ENCODE measurements around the gene MLYCD.

The MLYCD gene

GRCh38 chr16:83856792-83857191, 42.1 kb upstream of the MLYCD start:
- H3K9me3 ChIP-seq (ENCODE audit: control insufficient read depth, insufficient read depth, low read depth, low read length) = no peaks in the 10 kb centered on the region
- no peaks in the 10 kb centered on the region for H3K36me3 ChIP-seq (ENCODE audit: control insufficient read depth in 2 of 2, insufficient read depth in 1 of 2, low read length in 2 of 2)
- CTCF ChIA-PET = no interaction called here
- POLR2A ChIA-PET = no interaction called here
- TF ChIP-seq ZNF266 (tag by site-specific recombination; IDR thresholded peaks at IDR 0.05; ENCODE audit: low read depth) (no peak), ZNF555 (tag by site-specific recombination; conservative IDR thresholded peaks at IDR 0.05) (no peak), MEIS1 (CRISPR knock-in tag; IDR thresholded peaks at IDR 0.05; ENCODE audit: borderline replicate concordance) (no peak), SALL2 (tag by site-specific recombination; IDR thresholded peaks at IDR 0.05; ENCODE audit: borderline replicate concordance) (no peak), ZNF18 (tag by site-specific recombination; IDR thresholded peaks at IDR 0.05) (no peak), ZNF48 (tag by site-specific recombination; IDR thresholded peaks at IDR 0.05) (no peak), ZSCAN4 (tag by site-specific recombination; IDR thresholded peaks at IDR 0.05) (no peak), ZNF488 (tag by site-specific recombination; IDR thresholded peaks at IDR 0.05) (no peak), ZBTB8A (tag by site-specific recombination; IDR thresholded peaks at IDR 0.05) (no peak), ZNF561 (tag by site-specific recombination; IDR thresholded peaks at IDR 0.05; ENCODE audit: borderline replicate concordance) (no peak), ZNF366 (tag by site-specific recombination; conservative IDR thresholded peaks at IDR 0.05) (no peak), ZNF645 (tag by site-specific recombination; IDR thresholded peaks at IDR 0.05) (no peak), PRDM4 (tag by site-specific recombination; IDR thresholded peaks at IDR 0.05) (no peak), ZNF654 (tag by site-specific recombination; IDR thresholded peaks at IDR 0.05; ENCODE audit: low read depth) (no peak)
- H3K4me3 ChIP-seq (ENCODE audit: low read depth, low read length) = no peak overlapping the region
- no peak overlapping the region for H3K27ac ChIP-seq (ENCODE audit: extremely low read depth, low read depth, low read length)
- H3K4me1 ChIP-seq (ENCODE audit: control insufficient read depth, insufficient read depth, low read length) = no peaks in the 10 kb centered on the region

- H3K9me3 ChIP-seq (ENCODE audit: control insufficient read depth, insufficient read depth, low read depth, low read length) = no peaks in the 10 kb centered on the region
- no peaks in the 10 kb centered on the region for H3K36me3 ChIP-seq (ENCODE audit: control insufficient read depth in 2 of 2, insufficient read depth in 1 of 2, low read length in 2 of 2)
- ChIA-PET POLR2A (no interaction called here), CTCF (interaction anchor here (0.7 kb wide), 1 partner anchor 1341 kb away, joined by 3 read pairs; no protein-coding TSS in a partner anchor)
- H3K27ac ChIP-seq (ENCODE audit: extremely low read depth, low read depth, low read length) = no peak overlapping the region
- TF ChIP-seq PBX3 (CRISPR knock-in tag; IDR thresholded peaks at IDR 0.05) (no peak), ZSCAN5A (tag by site-specific recombination; IDR thresholded peaks at IDR 0.05) (no peak), ZNF670 (tag by site-specific recombination; IDR thresholded peaks at IDR 0.05; ENCODE audit: low read depth) (no peak), ZSCAN16 (tag by site-specific recombination; IDR thresholded peaks at IDR 0.05) (no peak), ZNF518A (tag by site-specific recombination; conservative IDR thresholded peaks at IDR 0.05; ENCODE audit: low read depth) (no peak), GLIS1 (tag by site-specific recombination; IDR thresholded peaks at IDR 0.05) (no peak)
- H3K4me1 ChIP-seq (ENCODE audit: control insufficient read depth, insufficient read depth, low read length) = no peaks in the 10 kb centered on the region
- H3K4me3 ChIP-seq (ENCODE audit: low read depth, low read length) = no peak overlapping the region
Observed at GRCh38 chr16:83859265-83859664, 39.6 kb upstream of the MLYCD start.

All from HEK293 (cell line).